CD4-positive, alpha-beta memory T cell (primary cell): ENCODE data around the gene OR2W1. TPM values are rescaled to one million over a fixed set of nuclear protein-coding genes. Genes with fewer than 3 reads are reported as not detected.

ENCODE experiments used
- CTCF ChIA-PET: fragments of 350-600 bp; sonication (Branson Sonifier 250); formaldehyde crosslinking; loops from one replicate; lab custom pipeline; 2021; ENCODE audit warnings: inconsistent platforms; ENCODE audit not compliant: partially characterized antibody; lab: Charles Lee
- POLR2A ChIA-PET: fragments of 350-600 bp; sonication (Branson Sonifier 250); formaldehyde crosslinking; loops from one replicate; lab custom pipeline; 2021; ENCODE audit not compliant: partially characterized antibody; lab: Charles Lee
- DNase-seq, 5 donors: peaks; one replicate each; pipeline versions ENCODE4 v3.0.0 to v3.0.0-alpha.2; 2020 to 2022; ENCODE audit warnings: mixed read lengths in 1 of 5
- H3K27ac ChIP-seq: one replicate; pipeline ENCODE4 v1.7.0; 2013; ENCODE audit warnings: low read depth, low read length
- H3K27me3 ChIP-seq: 2 replicates; pipeline ENCODE4 v1.7.0; 2013; ENCODE audit warnings: mild to moderate bottlenecking, low read length, moderate library complexity; ENCODE audit not compliant: insufficient read depth
- H3K36me3 ChIP-seq: 2 replicates; pipeline ENCODE4 v1.7.0; 2013; ENCODE audit warnings: mild to moderate bottlenecking, low read length, moderate library complexity; ENCODE audit not compliant: insufficient read depth
- H3K4me1 ChIP-seq: 2 replicates; pipeline ENCODE4 v1.7.0; 2013; ENCODE audit warnings: mild to moderate bottlenecking, low read length, moderate library complexity; ENCODE audit not compliant: insufficient read depth
- H3K4me3 ChIP-seq, 2 donors: one replicate each; pipeline ENCODE4 v1.7.0; 2013; ENCODE audit warnings: low read length in 2 of 2, mild to moderate bottlenecking in 1 of 2
- H3K9me3 ChIP-seq, 2 donors: one replicate each; pipeline ENCODE4 v1.7.0; 2013; ENCODE audit warnings: low read length in 2 of 2, control low read depth in 1 of 2; ENCODE audit not compliant: control insufficient read depth in 1 of 2
- H3K27ac Mint-ChIP-seq, 7 donors: one replicate each; pipeline ENCODE4 v1.8.0; 2020 to 2021; ENCODE audit warnings: mixed read lengths in 7 of 7, mild to moderate bottlenecking in 6 of 7, inconsistent platforms in 3 of 7, moderate library complexity in 3 of 7
- H3K27me3 Mint-ChIP-seq, 2 donors: one replicate each; pipeline ENCODE4 v1.8.0; 2020 to 2021; ENCODE audit warnings: mixed read lengths in 2 of 2
- H3K36me3 Mint-ChIP-seq, 2 donors: one replicate each; pipeline ENCODE4 v1.8.0; 2020 to 2021; ENCODE audit warnings: mixed read lengths in 2 of 2, inconsistent platforms in 1 of 2, mild to moderate bottlenecking in 1 of 2
- H3K4me1 Mint-ChIP-seq, 4 donors: one replicate each; pipeline ENCODE4 v1.8.0; 2020 to 2021; ENCODE audit warnings: mixed read lengths in 4 of 4, mild to moderate bottlenecking in 1 of 4
- H3K4me3 Mint-ChIP-seq, 8 donors: one replicate each; pipeline ENCODE4 v1.8.0; 2020 to 2021; ENCODE audit warnings: mixed read lengths in 8 of 8, mild to moderate bottlenecking in 7 of 8, moderate library complexity in 6 of 8, inconsistent platforms in 3 of 8
- H3K9me3 Mint-ChIP-seq, 8 donors: one replicate each; pipeline ENCODE4 v1.8.0; 2020 to 2021; ENCODE audit warnings: mixed read lengths in 8 of 8, mild to moderate bottlenecking in 5 of 8, inconsistent platforms in 3 of 8, moderate library complexity in 1 of 8
- intact Hi-C: fragments of 100-400 bp; cut with micrococcal nuclease; formaldehyde crosslinking; loops from one replicate; pipeline ENCODE4 v1.15.1; 2023
- polyA plus RNA-seq, 2 donors: library from polyadenylated mRNA; unstranded; fragments of 300-500 nt; fragmentation: Illumina TruSeq; gene quantifications; one replicate each; pipeline ENCODE4 v1.2.3, GENCODE V29; 2021
- total RNA-seq, 2 experiments: library from RNA; stranded (reverse); gene quantifications; one replicate each; pipeline ENCODE4 v1.2.3, GENCODE V29; 2021

Gene OR2W1
- total and polyA plus RNA-seq, 4 experiments from 2014 or later, result not detected

- CTCF ChIA-PET, result interaction anchor here (1.2 to 2.1 kb wide), 4 partner anchors 8 to 159 kb away, joined by 3 to 8 read pairs (median 6); no protein-coding TSS in a partner anchor
- Histone ChIP-seq H3K4me3 (no peak overlapping the region), H3K4me1 (no peaks in the 10 kb centered on the region), H3K36me3 (no peaks in the 10 kb centered on the region), H3K9me3 (no peaks in the 10 kb centered on the region), H3K27me3 (no peaks in the 10 kb centered on the region), H3K27ac (no peak overlapping the region)
- intact Hi-C loops, result no loop called here
- no peak overlapping the region for H3K4me3 Mint-ChIP-seq
- H3K27me3 Mint-ChIP-seq, result peaks cover 6 to 7% of the 10 kb centered on the region in 2 donors
- POLR2A ChIA-PET, result no interaction called here
- DNase-seq, result no peak
- peaks cover 0 to 4% (median 0%) of the 10 kb centered on the region in 8 donors for H3K9me3 Mint-ChIP-seq
- H3K27ac Mint-ChIP-seq, result no peak overlapping the region
- H3K4me1 Mint-ChIP-seq, result peaks cover 0 to 1% (median 0%) of the 10 kb centered on the region in 4 donors
- no peaks in the 10 kb centered on the region for H3K36me3 Mint-ChIP-seq
Measured at GRCh38 chr6:28996844-28997510, 48.0 kb downstream of the OR2W1 start.

GRCh38 chr6:28995093-28995650 is 49.8 kb downstream of the OR2W1 start:
- H3K4me3 ChIP-seq, result no peak overlapping the region
- no peaks in the 10 kb centered on the region for H3K27me3 ChIP-seq
- H3K36me3 Mint-ChIP-seq, result no peaks in the 10 kb centered on the region
- peaks cover 0 to 1% (median 0%) of the 10 kb centered on the region in 4 donors for H3K4me1 Mint-ChIP-seq
- intact Hi-C loops, result no loop called here
- H3K27ac ChIP-seq, result no peak overlapping the region
- no peaks in the 10 kb centered on the region for H3K4me1 ChIP-seq
- no peaks in the 10 kb centered on the region for H3K36me3 ChIP-seq
- CTCF ChIA-PET, result interaction anchor here (1.7 kb wide), 1 partner anchor 21 kb away, joined by 8 read pairs; no protein-coding TSS in a partner anchor
- no peak overlapping the region for H3K4me3 Mint-ChIP-seq
- no peak overlapping the region for H3K27ac Mint-ChIP-seq
- POLR2A ChIA-PET, result interaction anchor here (1.3 kb wide), 1 partner anchor 15 kb away, joined by 3 read pairs; no protein-coding TSS in a partner anchor
- peaks cover 0 to 4% (median 0%) of the 10 kb centered on the region in 8 donors for H3K9me3 Mint-ChIP-seq
- no peak for DNase-seq
- no peaks in the 10 kb centered on the region for H3K9me3 ChIP-seq
- peaks cover 6 to 7% of the 10 kb centered on the region in 2 donors for H3K27me3 Mint-ChIP-seq

Other genes starting within 250 kb of the OR2W1 start
- 100 to 1,000 TPM; 102 to 108 TPM for gene TRIM27, start 121.2 kb downstream of the OR2W1 start, total RNA-seq
- 10 to 100 TPM; 51.6 to 64.6 TPM for gene TRIM27, start 121.2 kb downstream of the OR2W1 start, polyA plus RNA-seq
- gene ZNF311, start 39.9 kb downstream of the OR2W1 start, total RNA-seq, result under 1 TPM; 0.33 to 0.64 TPM
- under 1 TPM in 1 of 2 donors, not detected in 1; 0.15 TPM for gene ZNF311, start 39.9 kb downstream of the OR2W1 start, polyA plus RNA-seq
- gene OR2B3, start 42.1 kb upstream of the OR2W1 start, total RNA-seq, result not detected
- not detected for gene OR2B3, start 42.1 kb upstream of the OR2W1 start, polyA plus RNA-seq
- gene OR2J1, start 54.3 kb upstream of the OR2W1 start, total RNA-seq, result not detected
- gene OR2J1, start 54.3 kb upstream of the OR2W1 start, polyA plus RNA-seq, result not detected
- gene OR2J3, start 62.9 kb upstream of the OR2W1 start, total RNA-seq, result not detected
- gene OR2J3, start 62.9 kb upstream of the OR2W1 start, polyA plus RNA-seq, result not detected
- not detected for gene OR2J2, start 125.7 kb upstream of the OR2W1 start, total RNA-seq
- not detected for gene OR2J2, start 125.7 kb upstream of the OR2W1 start, polyA plus RNA-seq